A673 (cell line): ENCODE measurements around the gene ANKRD23. TPM values are rescaled to one million over a fixed set of nuclear protein-coding genes. Genes with fewer than 3 reads are reported as not detected.

Experiments used
- BruUV-seq: library from RNA; stranded (reverse); fragments of 400-500 nt; replicated peaks from 2 replicates; lab custom pipeline; 2021; lab: Mats Ljungman, UMichigan
- CTCF ChIA-PET: fragments of 300-600 bp; sonication (Branson Sonifier 250); formaldehyde crosslinking; loops from one replicate; lab custom pipeline; 2022; ENCODE audit warnings: antibody characterized with exemption; lab: Charles Lee
- POLR2A ChIA-PET: fragments of 300-600 bp; sonication (Branson Sonifier 250); formaldehyde crosslinking; loops from one replicate; lab custom pipeline; 2022; ENCODE audit warnings: antibody characterized with exemption; ENCODE audit not compliant: low non-redundant PET; lab: Charles Lee
- DNase-seq: peaks from one replicate; pipeline ENCODE4 v3.0.0-alpha.2; 2015; ENCODE audit warnings: low spot score
- H3K27ac ChIP-seq: fragments of 200-600 bp; sonication (generic); 2 replicates; pipeline ENCODE4 v1.5.1; 2016; ENCODE audit warnings: mixed run types, low read depth, mild to moderate bottlenecking, mixed read lengths, antibody characterized with exemption, low read length; ENCODE audit not compliant: poor library complexity, severe bottlenecking
- H3K27me3 ChIP-seq: fragments of 200-600 bp; sonication (generic); replicated peaks from 2 replicates; pipeline ENCODE4 v1.6.1; 2017; ENCODE audit warnings: mixed run types, low read depth, mild to moderate bottlenecking, mixed read lengths, antibody characterized with exemption, low read length; ENCODE audit not compliant: insufficient read depth, poor library complexity
- H3K36me3 ChIP-seq: fragments of 200-600 bp; sonication (generic); 2 replicates; pipeline ENCODE4 v1.6.1; 2016; ENCODE audit warnings: mixed run types, mild to moderate bottlenecking, mixed read lengths, antibody characterized with exemption, low read length; ENCODE audit not compliant: insufficient read depth, poor library complexity, severe bottlenecking
- H3K4me1 ChIP-seq: fragments of 200-600 bp; sonication (generic); 2 replicates; pipeline ENCODE4 v1.6.1; 2017; ENCODE audit warnings: mixed run types, mild to moderate bottlenecking, mixed read lengths, antibody characterized with exemption, low read length; ENCODE audit not compliant: insufficient read depth, poor library complexity, severe bottlenecking
- H3K4me3 ChIP-seq: fragments of 200-600 bp; sonication (generic); 2 replicates; pipeline ENCODE4 v1.5.1; 2016; ENCODE audit warnings: low read depth, mixed run types, mild to moderate bottlenecking, mixed read lengths, low read length; ENCODE audit not compliant: poor library complexity, severe bottlenecking
- H3K9me3 ChIP-seq: fragments of 200-600 bp; sonication (generic); 2 replicates; pipeline ENCODE4 v1.6.1; 2016; ENCODE audit warnings: mixed run types, low read depth, mild to moderate bottlenecking, mixed read lengths, antibody characterized with exemption, low read length; ENCODE audit not compliant: poor library complexity, severe bottlenecking
- EZH2 ChIP-seq: fragments of 200-600 bp; sonication (generic); IDR thresholded peaks from 2 replicates; pipeline ENCODE4 v1.6.1; 2017; ENCODE audit warnings: borderline replicate concordance, low read depth, mild to moderate bottlenecking, mixed read lengths, antibody characterized with exemption, low read length; ENCODE audit not compliant: poor library complexity, severe bottlenecking
- intact Hi-C: fragments of 100-400 bp; cut with micrococcal nuclease; formaldehyde crosslinking; loops from one replicate; pipeline ENCODE4 v1.10.0; 2022; ENCODE audit not compliant: unreplicated experiment
- total RNA-seq: library from RNA; stranded (reverse); gene quantifications from 2 replicates; pipeline ENCODE4 v1.2.3, GENCODE V29; 2021
- TF ChIP-seq, protein P1 (sequence below): fragments of 300-800, 200-600 bp; sonication (generic); conservative IDR thresholded peaks from 2 replicates; pipeline ENCODE4 v1.5.1; 2017; ENCODE audit warnings: low read depth, mild to moderate bottlenecking, antibody characterized with exemption, low read length, moderate library complexity, mixed read lengths

ANKRD23 gene
- total RNA-seq, 1 experiment from 2014 or later: 6.2 TPM

DNA sequence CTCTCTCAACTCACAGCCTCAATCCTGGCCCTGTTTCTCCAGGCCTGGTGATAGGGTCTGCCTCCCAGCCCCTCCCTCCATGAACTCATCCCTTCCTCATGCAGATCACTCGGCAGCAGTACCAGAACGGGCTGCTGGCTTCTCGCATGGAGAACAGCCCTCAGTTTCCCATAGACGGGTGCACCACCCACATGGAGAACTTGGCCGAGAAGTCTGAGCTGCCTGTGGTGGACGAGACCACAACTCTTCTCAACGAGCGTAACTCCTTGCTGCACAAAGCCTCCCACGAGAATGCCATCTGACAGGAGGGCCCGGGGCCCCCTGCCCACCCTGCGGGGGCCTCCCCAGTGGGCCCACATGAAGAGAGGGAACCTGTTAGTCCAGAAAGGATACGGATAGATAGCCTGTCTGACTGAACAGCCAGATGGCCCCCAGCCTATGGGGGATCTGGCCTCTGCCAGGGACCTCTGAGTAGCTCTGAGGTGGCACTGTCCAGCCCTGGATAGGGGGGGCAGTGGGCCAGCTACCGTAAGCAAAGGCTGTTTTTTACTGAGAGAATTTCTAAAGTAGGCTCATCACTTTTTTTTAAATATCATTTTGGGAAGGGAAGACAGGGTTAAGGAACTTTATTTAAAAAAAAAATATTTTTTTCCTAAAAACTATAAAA is 34.5 kb downstream of the ANKRD23 start:
- Histone ChIP-seq H3K27me3 (no peaks in the 10 kb centered on the region), H3K27ac (no peak overlapping the region), H3K4me3 (no peak overlapping the region), H3K9me3 (no peaks in the 10 kb centered on the region), H3K36me3 (no peaks in the 10 kb centered on the region), H3K4me1 (peaks cover 12% of the 10 kb centered on the region)
- ChIA-PET CTCF (no interaction called here), POLR2A (interaction anchor here (0.7 kb wide), 1 partner anchor 29 kb away, joined by 3 read pairs; no protein-coding TSS in a partner anchor)
- DNase-seq: no peak
- intact Hi-C loops: no loop called here
- BruUV-seq: no TSS peak
- TF ChIP-seq, protein P1, sequence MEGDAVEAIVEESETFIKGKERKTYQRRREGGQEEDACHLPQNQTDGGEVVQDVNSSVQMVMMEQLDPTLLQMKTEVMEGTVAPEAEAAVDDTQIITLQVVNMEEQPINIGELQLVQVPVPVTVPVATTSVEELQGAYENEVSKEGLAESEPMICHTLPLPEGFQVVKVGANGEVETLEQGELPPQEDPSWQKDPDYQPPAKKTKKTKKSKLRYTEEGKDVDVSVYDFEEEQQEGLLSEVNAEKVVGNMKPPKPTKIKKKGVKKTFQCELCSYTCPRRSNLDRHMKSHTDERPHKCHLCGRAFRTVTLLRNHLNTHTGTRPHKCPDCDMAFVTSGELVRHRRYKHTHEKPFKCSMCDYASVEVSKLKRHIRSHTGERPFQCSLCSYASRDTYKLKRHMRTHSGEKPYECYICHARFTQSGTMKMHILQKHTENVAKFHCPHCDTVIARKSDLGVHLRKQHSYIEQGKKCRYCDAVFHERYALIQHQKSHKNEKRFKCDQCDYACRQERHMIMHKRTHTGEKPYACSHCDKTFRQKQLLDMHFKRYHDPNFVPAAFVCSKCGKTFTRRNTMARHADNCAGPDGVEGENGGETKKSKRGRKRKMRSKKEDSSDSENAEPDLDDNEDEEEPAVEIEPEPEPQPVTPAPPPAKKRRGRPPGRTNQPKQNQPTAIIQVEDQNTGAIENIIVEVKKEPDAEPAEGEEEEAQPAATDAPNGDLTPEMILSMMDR: no peak
- no peak for TF ChIP-seq EZH2

DNA sequence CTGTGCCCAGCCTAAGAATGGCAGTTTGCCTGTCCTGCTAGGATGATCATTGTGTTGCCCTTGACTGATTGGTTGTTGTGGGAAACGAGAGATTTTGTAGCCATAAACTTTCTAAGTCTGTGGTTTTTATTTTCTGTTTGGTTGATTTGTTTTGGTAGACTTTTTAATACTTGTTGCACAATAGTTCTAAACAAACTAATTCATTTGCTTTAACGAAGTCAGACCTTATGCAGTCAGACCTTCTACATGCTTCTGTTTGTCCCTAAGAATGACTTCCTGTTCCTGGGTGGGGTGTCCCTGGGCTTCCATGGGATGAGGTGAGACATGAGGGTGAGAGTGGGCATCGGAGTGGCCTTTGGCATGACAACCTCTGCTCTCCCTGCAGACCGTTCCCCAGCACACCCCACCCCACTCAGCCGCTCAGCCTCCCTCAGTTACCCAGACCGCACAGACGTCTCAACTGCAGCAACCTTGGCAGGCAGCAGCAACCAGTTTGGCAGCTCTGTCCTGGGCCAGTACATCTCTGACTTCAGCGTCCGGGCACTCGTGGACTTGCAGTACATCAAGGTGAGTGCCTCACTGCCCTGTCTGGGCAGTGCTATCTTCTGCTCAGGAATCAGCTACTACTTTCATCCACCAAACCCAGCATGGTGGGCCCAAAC is 35.5 kb downstream of the ANKRD23 start:
- no peak overlapping the region for H3K27ac ChIP-seq
- intact Hi-C loops: no loop called here
- ChIA-PET CTCF (no interaction called here), POLR2A (interaction anchor here (0.7 kb wide), 1 partner anchor 30 kb away, joined by 3 read pairs; no protein-coding TSS in a partner anchor)
- no peaks in the 10 kb centered on the region for H3K36me3 ChIP-seq
- H3K4me1 ChIP-seq: peaks cover 12% of the 10 kb centered on the region
- no peaks in the 10 kb centered on the region for H3K9me3 ChIP-seq
- H3K4me3 ChIP-seq: no peak overlapping the region
- TF ChIP-seq, protein P1: no peak
- no peak for TF ChIP-seq EZH2
- no peaks in the 10 kb centered on the region for H3K27me3 ChIP-seq
- no peak for DNase-seq
- no TSS peak for BruUV-seq

DNA sequence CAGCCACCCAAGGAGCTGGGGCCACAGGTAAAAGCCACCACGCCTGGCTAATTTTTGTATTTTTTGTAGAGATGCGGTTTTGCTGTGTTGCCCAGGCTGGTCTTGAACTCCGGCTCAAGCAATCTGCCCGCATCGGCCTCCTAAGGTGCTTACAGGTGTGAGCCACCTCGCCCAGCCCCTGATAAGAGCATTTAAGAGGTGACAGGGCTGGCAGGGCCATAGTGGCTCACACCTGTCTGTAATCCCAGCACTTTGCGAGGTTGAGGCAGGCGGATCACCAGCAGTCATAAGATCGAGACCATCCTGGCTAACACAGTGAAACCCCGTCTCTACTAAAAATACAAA is 36.7 kb downstream of the ANKRD23 start:
- BruUV-seq: no TSS peak
- no peak for TF ChIP-seq EZH2
- TF ChIP-seq, protein P1: no peak
- Histone ChIP-seq H3K9me3 (no peaks in the 10 kb centered on the region), H3K27ac (peak overlapping the region; percentile 42), H3K36me3 (no peaks in the 10 kb centered on the region), H3K4me3 (no peak overlapping the region), H3K4me1 (peaks cover 12% of the 10 kb centered on the region), H3K27me3 (no peaks in the 10 kb centered on the region)
- intact Hi-C loops: no loop called here
- no peak for DNase-seq
- ChIA-PET CTCF (interaction anchor here (0.6 kb wide), 1 partner anchor 47 kb away, joined by 5 read pairs; no protein-coding TSS in a partner anchor), POLR2A (no interaction called here)
